ENCODE results near the gene LRRK2.

Gene LRRK2

DNA sequence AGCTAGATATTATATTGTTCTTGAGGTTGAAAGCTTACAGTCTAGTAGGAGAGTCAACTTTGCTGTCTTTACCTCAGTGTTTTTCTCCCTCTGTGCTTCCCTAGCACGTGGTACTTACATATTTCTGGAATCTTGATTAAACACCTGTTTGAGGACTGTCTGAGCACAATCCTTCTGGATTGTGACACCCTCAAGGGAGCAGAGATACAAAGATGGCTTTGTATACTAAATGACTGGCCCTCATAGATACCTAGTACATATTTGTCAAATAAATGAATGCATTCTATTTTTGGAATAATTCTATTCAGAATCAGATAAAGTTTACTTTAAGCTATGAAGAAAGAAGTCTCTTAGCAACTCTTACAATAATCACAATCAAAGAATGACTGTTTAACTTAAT is 113.3 kb downstream of the LRRK2 start:
- Histone ChIP-seq H3K4me3 (ENCODE audit: low read depth in 1 of 2, low read length in 2 of 2) (no peak overlapping the region), H3K4me2 (ENCODE audit: insufficient read depth, low read length) (no peak overlapping the region), H4K20me1 (ENCODE audit: insufficient read depth, low read length) (no peaks in the 10 kb centered on the region), H3K9ac (ENCODE audit: low read depth, low read length) (no peak overlapping the region), H3K9me3 (ENCODE audit: insufficient read depth, low read length, severe bottlenecking) (no peaks in the 10 kb centered on the region), H3K27me3 (ENCODE audit: insufficient read depth, low read length, poor library complexity) (no peaks in the 10 kb centered on the region), H3K79me2 (ENCODE audit: insufficient read depth, low read length) (no peaks in the 10 kb centered on the region), H3K36me3 (ENCODE audit: insufficient read depth, low read length) (no peaks in the 10 kb centered on the region), H3K27ac (ENCODE audit: low read length) (no peak overlapping the region), H2AFZ (ENCODE audit: low read depth, low read length) (no peak overlapping the region), H3K4me1 (ENCODE audit: insufficient read depth, low read length) (no peaks in the 10 kb centered on the region)
- no peak for ATAC-seq (ENCODE audit: insufficient read depth, low read depth)
- DNase-seq, result no peak
- TF ChIP-seq, protein P1, sequence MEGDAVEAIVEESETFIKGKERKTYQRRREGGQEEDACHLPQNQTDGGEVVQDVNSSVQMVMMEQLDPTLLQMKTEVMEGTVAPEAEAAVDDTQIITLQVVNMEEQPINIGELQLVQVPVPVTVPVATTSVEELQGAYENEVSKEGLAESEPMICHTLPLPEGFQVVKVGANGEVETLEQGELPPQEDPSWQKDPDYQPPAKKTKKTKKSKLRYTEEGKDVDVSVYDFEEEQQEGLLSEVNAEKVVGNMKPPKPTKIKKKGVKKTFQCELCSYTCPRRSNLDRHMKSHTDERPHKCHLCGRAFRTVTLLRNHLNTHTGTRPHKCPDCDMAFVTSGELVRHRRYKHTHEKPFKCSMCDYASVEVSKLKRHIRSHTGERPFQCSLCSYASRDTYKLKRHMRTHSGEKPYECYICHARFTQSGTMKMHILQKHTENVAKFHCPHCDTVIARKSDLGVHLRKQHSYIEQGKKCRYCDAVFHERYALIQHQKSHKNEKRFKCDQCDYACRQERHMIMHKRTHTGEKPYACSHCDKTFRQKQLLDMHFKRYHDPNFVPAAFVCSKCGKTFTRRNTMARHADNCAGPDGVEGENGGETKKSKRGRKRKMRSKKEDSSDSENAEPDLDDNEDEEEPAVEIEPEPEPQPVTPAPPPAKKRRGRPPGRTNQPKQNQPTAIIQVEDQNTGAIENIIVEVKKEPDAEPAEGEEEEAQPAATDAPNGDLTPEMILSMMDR (IDR thresholded peaks at IDR 0.05; ENCODE audit: borderline replicate concordance, extremely low read depth, low read length, poor library complexity, severe bottlenecking), result no peak
- TF ChIP-seq EZH2 (IDR thresholded peaks at IDR 0.05; ENCODE audit: borderline replicate concordance, low read depth, low read length, severe bottlenecking), result no peak

DNA sequence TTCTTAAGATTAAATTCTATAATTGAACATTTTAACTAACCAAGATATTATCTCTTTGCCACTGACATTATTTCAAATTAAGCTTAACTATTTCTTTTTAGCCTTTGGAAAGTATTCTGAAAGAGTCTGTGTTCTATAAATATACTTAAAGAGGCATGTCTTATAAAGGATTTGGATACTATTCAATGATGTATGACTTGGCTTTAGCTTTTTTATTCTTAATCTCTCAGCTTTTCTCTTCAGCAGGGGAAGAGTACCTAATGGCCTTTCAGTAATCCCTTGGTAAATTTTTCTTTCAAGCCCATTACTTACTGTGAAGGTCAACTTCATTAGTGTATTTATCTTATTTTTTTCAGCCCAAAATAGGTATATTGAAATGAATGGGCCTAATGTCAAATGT is 113.8 kb downstream of the LRRK2 start:
- no peak overlapping the region for H3K4me3 ChIP-seq (ENCODE audit: low read depth in 1 of 2, low read length in 2 of 2)
- H3K4me1 ChIP-seq (ENCODE audit: insufficient read depth, low read length), result no peaks in the 10 kb centered on the region
- no peaks in the 10 kb centered on the region for H4K20me1 ChIP-seq (ENCODE audit: insufficient read depth, low read length)
- no peak for ATAC-seq (ENCODE audit: insufficient read depth, low read depth)
- H3K36me3 ChIP-seq (ENCODE audit: insufficient read depth, low read length), result no peaks in the 10 kb centered on the region
- no peak overlapping the region for H3K27ac ChIP-seq (ENCODE audit: low read length)
- no peak overlapping the region for H3K4me2 ChIP-seq (ENCODE audit: insufficient read depth, low read length)
- H3K79me2 ChIP-seq (ENCODE audit: insufficient read depth, low read length), result no peaks in the 10 kb centered on the region
- no peak for DNase-seq
- H3K27me3 ChIP-seq (ENCODE audit: insufficient read depth, low read length, poor library complexity), result no peaks in the 10 kb centered on the region
- H3K9me3 ChIP-seq (ENCODE audit: insufficient read depth, low read length, severe bottlenecking), result no peaks in the 10 kb centered on the region
- TF ChIP-seq EZH2 (IDR thresholded peaks at IDR 0.05; ENCODE audit: borderline replicate concordance, low read depth, low read length, severe bottlenecking), result no peak
- TF ChIP-seq, protein P1 (IDR thresholded peaks at IDR 0.05; ENCODE audit: borderline replicate concordance, extremely low read depth, low read length, poor library complexity, severe bottlenecking), result no peak
- no peak overlapping the region for H2AFZ ChIP-seq (ENCODE audit: low read depth, low read length)
- H3K9ac ChIP-seq (ENCODE audit: low read depth, low read length), result no peak overlapping the region

DNA sequence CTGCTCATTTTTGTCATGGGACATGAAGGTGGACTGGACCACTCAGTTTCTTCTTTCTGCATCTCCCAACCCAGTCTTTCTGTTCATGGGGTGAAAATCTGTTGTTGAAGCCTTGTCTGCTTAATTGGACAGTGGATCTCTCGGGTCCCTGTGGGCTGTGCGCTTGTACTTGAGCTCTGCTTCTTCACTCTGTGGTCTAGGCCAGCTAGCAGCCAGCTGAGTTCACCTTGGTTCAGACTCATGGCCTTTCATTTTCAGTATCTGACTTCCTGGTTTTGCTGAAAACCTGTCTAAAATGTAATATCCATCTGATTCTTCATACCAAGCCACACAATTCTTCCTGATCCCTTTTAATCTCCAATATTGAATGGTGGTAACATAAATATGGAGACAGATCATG is 117.2 kb downstream of the LRRK2 start:
- DNase-seq (no peak), ATAC-seq (ENCODE audit: insufficient read depth, low read depth) (no peak)
- no peaks in the 10 kb centered on the region for H3K9me3 ChIP-seq (ENCODE audit: insufficient read depth, low read length, severe bottlenecking)
- H3K4me3 ChIP-seq (ENCODE audit: low read depth in 1 of 2, low read length in 2 of 2), result no peak overlapping the region
- H3K9ac ChIP-seq (ENCODE audit: low read depth, low read length), result no peak overlapping the region
- H3K4me2 ChIP-seq (ENCODE audit: insufficient read depth, low read length), result no peak overlapping the region
- no peak overlapping the region for H3K27ac ChIP-seq (ENCODE audit: low read length)
- no peaks in the 10 kb centered on the region for H3K36me3 ChIP-seq (ENCODE audit: insufficient read depth, low read length)
- no peaks in the 10 kb centered on the region for H3K79me2 ChIP-seq (ENCODE audit: insufficient read depth, low read length)
- no peaks in the 10 kb centered on the region for H3K27me3 ChIP-seq (ENCODE audit: insufficient read depth, low read length, poor library complexity)
- H2AFZ ChIP-seq (ENCODE audit: low read depth, low read length), result no peak overlapping the region
- no peaks in the 10 kb centered on the region for H4K20me1 ChIP-seq (ENCODE audit: insufficient read depth, low read length)
- TF ChIP-seq, protein P1 (IDR thresholded peaks at IDR 0.05; ENCODE audit: borderline replicate concordance, extremely low read depth, low read length, poor library complexity, severe bottlenecking), result no peak
- TF ChIP-seq EZH2 (IDR thresholded peaks at IDR 0.05; ENCODE audit: borderline replicate concordance, low read depth, low read length, severe bottlenecking), result no peak
- no peaks in the 10 kb centered on the region for H3K4me1 ChIP-seq (ENCODE audit: insufficient read depth, low read length)

DNA sequence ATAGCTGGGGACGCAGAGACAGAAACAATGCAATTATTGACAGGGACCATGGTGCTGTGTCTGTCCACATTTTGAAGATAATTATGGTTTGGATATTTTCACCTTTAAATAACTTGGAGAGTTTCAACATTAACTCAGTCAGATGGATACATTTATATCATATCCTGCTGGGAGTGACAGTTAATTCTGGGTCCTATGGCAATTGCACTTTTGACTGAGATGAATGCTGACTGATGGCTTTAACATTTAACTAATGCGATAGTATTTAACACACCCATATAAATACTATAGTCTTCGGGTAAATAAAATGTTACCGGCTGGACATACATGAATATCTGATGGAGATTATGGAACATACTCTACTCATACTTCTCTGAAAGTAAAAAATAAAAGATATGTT is 118.3 kb downstream of the LRRK2 start:
- Histone ChIP-seq H3K4me3 (ENCODE audit: low read depth in 1 of 2, low read length in 2 of 2) (no peak overlapping the region), H2AFZ (ENCODE audit: low read depth, low read length) (no peak overlapping the region)

More for the DNA sequence above, 118.3 kb downstream of the LRRK2 start:
- Histone ChIP-seq H3K36me3 (ENCODE audit: insufficient read depth, low read length) (no peaks in the 10 kb centered on the region), H3K27ac (ENCODE audit: low read length) (no peak overlapping the region), H3K4me1 (ENCODE audit: insufficient read depth, low read length) (no peaks in the 10 kb centered on the region), H3K9ac (ENCODE audit: low read depth, low read length) (no peak overlapping the region), H3K79me2 (ENCODE audit: insufficient read depth, low read length) (no peaks in the 10 kb centered on the region), H3K4me2 (ENCODE audit: insufficient read depth, low read length) (no peak overlapping the region), H4K20me1 (ENCODE audit: insufficient read depth, low read length) (no peaks in the 10 kb centered on the region), H3K9me3 (ENCODE audit: insufficient read depth, low read length, severe bottlenecking) (no peaks in the 10 kb centered on the region), H3K27me3 (ENCODE audit: insufficient read depth, low read length, poor library complexity) (no peaks in the 10 kb centered on the region)
- DNase-seq (no peak), ATAC-seq (ENCODE audit: insufficient read depth, low read depth) (no peak)
- no peak for TF ChIP-seq EZH2 (IDR thresholded peaks at IDR 0.05; ENCODE audit: borderline replicate concordance, low read depth, low read length, severe bottlenecking)
- TF ChIP-seq, protein P1 (IDR thresholded peaks at IDR 0.05; ENCODE audit: borderline replicate concordance, extremely low read depth, low read length, poor library complexity, severe bottlenecking), result no peak
